ENCODE results near the gene TMEM140.

The TMEM140 gene

DNA sequence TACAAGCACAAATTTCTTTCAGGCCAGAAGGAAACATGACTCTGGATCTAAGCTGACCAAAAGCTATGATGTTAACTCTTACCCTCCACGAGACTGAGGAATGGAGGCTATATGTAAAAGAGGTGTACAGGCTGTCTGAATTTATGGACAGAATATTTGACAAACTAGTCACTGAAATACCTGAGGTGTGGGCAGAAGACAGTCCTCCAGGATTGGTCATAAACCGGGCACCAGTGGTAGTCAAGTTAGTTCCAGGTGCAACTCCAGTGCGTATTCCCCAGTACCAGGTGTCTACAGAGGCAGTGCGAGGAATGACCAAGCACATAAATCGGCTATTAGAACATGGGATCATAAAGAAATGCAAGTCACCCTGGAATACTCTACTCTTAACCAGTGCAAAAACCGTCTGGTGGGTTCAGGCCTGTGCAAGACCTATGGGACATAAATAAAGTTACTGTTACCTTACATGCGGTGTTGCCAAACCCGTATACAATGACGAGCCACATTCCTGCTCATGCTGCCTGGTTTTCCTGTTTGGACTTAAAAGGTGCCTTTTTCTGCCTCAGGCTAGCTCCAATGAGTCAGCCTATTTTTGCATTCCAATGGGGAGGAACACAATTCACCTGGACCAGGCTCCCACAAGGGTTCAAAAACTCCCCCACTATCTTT, 29.3 kb downstream of the TMEM140 start:
- no peak for DNase-seq

DNA sequence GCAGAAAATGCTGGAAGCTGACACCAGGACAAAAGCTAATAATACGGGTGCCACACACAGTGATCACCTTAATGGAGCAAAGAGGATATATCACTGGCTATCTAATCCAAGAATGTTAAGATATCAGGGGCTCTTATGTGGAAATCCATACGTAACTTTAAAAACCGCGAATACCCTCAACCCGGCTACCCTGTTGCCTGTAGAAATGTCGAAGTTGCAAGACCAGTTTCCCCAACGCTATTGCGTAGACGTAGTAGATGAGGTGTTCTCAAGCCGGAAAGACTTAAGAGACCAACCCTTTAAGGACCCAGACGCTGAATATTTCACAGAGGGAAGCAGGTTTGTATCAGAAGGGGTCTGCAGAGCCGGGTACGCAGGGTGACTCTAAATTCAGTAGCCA, 30.5 kb downstream of the TMEM140 start:
- DNase-seq = no peak

DNA sequence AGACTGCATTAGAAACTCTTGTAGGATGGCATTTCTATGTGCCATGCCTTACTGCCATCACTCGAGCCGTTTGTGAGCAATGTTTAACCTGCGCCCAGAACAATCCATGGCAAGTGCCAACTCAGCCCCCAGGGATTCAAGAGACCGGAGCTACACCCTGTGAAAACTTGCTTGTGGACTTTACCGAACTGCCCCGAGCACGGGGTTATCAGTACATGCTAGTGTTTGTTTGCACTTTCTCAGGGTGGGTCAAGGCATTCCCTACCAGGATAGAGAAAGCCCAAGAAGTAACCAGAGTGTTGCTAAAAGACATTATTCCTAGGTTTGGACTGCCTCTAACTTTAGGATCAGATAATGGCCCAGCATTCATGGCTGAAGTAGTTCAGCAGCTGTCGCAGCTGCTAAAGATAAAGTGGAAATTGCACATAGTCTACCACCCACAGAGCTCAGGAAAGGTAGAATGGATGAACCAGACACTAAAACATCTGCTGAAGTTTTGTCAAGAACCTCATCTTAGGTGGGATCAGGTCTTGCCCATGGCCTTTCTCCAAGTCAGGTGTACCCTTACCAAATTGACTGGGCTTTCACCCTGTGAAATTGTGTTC, 31.6 kb downstream of the TMEM140 start:
- no peak for DNase-seq

DNA sequence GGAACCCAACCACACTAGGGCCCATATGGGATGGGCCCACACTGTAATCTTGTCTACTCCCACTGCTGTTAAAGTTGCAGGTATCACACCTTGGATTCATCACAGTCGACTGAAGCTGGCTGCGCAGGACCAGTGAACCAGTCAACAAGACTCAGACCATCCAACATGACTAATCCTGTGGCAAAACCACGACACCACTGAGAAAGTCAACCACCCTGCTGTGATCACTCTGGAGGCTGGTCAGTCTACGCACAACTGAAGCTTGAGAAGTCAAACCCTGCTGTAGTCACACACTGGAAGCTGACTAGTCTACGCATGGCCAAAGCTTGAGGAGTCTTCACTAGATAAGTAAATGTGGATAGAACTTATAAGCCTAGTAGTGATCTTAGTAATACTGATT, 32.2 kb downstream of the TMEM140 start:
- no peak for DNase-seq

GRCh38 chr7:135181261-135181928, 33.5 kb downstream of the TMEM140 start:
- DNase-seq = no peak

- DNase-seq = no peak
Observed at GRCh38 chr7:135181929-135182678, 34.2 kb downstream of the TMEM140 start.

GRCh38 chr7:135183478-135183877, 35.6 kb downstream of the TMEM140 start:
- no peak for DNase-seq

DNA sequence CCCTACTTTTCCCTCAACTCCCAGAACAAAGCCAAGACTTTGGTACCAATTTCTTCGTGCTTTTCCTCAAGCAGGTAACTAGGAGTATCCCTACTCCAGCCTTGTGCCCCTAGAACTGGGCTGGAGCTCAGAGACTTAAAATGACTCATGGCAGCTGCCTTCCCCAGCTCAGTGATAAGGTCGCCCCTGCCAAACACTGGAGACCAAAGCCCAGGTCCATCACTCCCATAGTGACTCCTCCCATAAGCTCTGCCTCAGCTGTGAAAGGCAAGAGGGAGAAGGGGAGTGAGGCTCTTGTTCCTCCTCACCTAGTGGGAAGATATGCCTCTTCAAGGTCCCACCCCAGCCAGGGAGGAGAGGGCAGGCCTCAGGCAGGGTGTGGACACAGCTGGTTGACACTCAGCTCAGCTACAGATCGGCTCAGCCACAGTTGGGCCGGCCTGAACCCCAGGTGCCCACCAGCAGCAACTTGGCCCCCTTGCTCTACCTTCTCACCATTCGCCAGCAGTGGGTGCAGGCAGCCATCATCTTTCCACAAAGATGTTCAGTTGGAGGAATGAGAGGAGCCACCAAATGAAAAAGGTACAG, 36.5 kb downstream of the TMEM140 start:
- no peak for DNase-seq

GRCh38 chr7:135185471-135186260, 37.8 kb downstream of the TMEM140 start:
- no peak for DNase-seq

DNA sequence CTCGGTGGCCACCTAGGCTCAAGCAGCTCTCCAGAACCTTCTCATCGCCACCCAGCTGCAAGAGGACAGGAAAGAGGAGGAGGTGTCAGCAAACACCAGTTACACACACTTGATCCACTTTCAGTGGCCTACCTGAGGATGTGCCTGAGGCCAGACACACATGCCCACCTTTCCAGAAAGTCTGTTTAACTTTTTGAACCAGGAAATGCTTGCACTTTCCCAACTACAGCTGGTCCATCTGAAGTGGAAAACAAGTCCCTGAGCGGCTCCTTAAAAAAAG, 38.3 kb downstream of the TMEM140 start:
- no peak for DNase-seq

DNA sequence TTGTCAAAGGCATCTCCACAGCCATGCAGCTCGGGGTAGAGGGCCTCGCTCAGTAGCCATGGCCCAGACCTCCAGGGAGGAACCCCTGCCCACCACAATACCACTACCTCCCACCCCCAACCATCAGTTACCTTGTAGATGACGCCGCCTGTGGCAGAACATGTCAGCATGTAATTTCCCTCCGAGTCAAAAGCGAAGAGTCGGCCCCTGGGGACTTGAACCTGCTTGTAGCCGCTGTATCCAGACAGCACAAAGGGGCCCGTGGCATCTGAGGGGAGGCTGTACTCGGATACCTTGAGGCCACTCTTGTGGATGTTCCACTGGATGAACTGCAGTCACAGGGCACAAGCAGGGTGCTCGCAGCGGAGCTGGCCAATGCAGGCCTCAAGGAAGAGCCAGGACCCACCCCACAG, 39.0 kb downstream of the TMEM140 start:
- no peak for DNase-seq

DNA sequence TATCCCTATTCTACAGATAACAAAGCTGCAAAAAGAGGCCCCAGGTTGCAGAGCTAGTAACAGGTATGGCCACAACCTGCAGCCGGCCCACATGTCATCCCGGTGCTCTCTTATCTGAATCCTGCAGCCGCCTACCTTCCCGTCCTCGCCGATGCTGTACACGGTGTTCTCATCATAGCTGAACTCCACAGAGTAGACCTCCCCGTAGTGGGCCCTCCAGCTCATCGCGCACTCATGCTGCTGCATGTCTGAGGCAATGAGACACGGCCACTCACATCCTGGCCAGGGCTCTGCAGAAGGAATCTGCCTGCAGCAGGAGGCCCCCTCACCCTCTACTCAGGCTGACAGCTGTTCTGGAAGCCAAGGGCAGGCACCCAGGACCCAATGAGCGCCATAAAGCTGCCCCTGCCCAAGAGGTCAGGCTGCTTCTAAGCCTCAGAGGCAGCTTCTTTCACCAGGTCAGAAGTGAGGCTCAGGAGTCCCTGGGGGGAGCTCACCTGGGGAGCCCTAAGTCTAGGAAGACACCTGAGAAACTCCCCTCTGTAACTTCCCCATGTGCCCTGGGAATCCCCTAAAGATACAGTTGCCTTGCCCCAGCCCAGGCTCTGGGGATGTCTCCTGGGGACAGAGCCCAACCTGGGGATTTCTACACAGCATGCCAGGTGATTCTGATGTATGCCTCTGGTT, 40.6 kb downstream of the TMEM140 start:
- no peak for DNase-seq

DNA sequence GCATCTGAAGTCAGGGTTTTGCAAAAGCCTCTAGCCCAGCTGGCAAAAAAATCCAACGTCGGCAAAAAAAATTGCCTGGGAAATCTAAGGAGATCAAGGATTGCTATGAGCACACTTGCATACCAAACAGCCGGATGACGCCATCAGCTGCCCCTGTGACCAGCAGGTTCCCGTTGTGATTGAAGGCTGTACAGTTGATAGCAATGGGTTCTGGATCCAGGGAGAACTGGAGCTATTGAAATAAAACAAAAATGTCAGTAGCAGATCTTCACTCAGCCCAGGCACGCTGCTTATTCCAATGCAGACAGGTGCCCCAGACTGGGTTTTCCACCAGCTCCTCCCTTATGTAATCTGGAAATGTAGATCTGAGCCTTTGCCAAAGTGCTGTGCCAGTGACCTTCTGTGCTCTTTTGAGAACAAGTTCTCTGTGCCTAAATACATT, 41.4 kb downstream of the TMEM140 start:
- DNase-seq = no peak

GRCh38 chr7:135189961-135190360, 42.1 kb downstream of the TMEM140 start:
- DNase-seq = no peak

- no peak for DNase-seq
Observed at GRCh38 chr7:135190703-135191102, 42.8 kb downstream of the TMEM140 start.

DNA sequence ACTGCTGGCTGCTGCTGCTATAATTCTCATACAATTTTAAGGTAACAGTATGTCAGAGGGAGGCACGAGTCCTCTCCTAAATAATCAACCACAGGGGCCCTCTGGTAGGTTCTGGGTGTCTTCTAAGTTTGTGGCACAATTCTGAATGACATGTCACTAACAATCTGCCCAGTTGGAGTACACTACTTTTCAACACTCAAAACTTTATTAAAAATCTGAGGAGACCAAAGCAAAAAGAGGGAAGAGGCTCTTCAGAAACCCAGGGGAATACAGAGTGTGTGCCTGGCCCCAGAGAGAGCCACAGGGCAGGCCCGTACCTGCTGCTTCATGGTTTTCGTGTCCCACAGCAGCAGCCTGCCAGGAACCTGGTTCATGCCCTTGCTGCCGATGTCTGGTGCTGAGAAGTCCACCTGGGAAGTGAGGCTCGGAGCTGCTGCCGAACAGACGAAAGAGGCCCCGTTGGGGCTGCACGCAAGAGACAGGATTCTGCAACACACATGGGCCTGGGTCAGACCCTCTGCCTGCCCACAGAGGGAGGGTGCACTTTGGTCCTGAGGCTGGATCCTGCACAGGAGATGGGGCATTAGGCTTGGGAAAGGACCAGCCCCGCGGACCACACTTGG, 45.2 kb downstream of the TMEM140 start:
- DNase-seq = no peak

DNA sequence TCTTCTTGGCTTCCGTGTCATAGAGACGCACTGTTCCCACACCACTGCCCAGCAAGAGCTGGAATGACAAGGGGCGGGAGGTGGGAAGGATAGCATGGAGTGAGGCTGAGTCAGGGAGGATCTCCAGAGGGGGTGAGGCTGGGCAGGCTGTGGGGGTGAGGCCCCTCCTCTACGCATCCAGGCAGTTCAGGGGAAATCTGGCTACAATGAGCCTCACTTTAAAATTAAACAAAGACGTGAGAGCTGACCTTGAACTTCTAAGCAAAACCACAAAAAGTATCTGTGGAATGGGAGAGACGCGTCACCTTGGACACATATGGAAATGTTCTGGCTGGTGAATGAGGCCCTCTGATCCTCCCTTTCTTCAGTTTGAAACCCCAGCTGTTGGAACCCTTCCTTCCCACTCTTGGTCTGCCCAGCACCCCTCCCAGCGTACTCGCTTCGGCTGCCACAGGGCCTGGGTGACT, 45.8 kb downstream of the TMEM140 start:
- no peak for DNase-seq

DNA sequence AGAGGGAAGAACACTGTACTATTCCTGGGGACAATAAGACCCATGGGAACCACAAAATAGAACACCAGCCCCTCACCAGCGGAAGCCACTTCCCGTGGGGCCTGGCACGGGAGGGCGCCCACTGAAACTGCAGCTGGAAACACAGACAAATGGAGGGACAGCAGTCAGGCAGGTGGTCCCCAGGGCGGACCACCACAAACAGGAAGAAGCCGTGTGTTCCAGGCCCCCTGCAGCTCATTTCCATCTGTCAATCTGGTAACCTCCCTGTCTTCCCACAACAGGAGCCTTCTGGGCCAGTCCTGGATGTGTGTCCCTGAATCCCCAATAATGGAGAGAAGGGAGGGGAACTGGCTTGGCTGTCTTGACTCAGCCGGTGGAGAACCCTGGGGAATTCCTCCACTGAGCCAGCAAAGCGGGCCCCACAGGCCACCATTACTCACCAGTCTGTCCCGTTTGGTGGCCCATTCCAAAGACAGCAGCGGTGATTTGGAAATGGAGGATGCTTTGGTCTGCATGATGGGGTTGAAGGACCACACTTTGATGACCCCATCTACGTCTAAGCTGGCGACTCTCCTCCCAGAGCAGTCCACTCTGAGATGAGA, 46.7 kb downstream of the TMEM140 start:
- DNase-seq = no peak

DNA sequence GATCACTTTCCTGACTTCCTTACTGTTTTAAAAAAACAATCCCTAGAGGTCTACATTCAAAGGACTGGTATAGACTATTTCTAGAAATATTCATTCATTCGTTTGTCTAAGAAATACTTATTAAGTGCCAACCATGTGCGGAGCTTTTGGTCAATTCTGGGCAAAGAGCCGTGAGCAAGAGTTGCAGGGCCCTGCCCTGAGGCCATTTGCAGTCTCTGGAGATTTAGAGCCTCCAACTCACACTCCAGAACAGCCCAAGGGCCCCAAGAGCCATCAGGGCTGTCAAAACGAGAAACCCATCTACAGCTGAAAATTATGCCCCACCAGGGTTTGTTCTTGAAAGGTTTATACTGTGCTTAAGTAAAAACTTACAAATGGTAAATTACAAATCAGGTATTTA, 47.3 kb downstream of the TMEM140 start:
- no peak for DNase-seq

DNA sequence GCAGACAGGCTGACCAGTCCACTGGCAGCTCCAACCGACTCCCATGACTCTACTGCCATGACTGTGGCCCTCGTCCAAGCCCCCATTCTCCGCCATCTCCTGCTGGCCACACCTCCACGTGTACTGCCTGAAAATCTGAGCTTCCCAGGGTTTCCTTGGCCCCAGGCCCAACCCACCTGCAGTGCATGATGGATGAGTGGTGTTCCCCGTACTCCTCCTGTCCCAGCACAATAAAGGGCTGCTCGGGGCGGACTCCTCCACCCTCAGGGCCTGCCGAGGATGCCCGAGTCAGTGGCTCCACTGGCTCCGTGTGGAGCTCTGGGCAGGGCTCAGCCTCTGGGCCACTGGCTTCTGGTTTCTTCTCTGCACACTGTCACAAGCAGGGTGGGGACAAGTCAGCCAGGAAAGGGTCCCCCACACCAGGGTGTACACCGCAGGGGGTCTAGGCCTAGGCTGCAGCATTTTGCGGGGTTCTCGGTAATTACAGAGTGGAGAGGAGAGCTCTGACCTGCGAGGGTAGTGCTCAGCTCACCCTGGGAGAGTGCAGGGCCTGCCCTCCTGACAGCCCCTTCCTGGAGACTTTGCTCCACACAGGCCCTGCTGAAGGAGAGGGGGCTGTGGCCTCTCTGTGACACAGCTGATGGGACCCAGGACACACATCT, 48.2 kb downstream of the TMEM140 start:
- DNase-seq = no peak

Measured in NCI-H1105 (cell line).